Immature natural killer cell (primary cell): Measurements from ENCODE around the gene EFNB3. TPM values are rescaled to one million over a fixed set of nuclear protein-coding genes. Genes with fewer than 3 reads are reported as not detected.

Experiments used
- DNase-seq, 3 donors: peaks; one replicate each; pipeline ENCODE4 v3.0.0; 2022; ENCODE audit warnings: mixed read lengths in 1 of 3
- H3K27ac Mint-ChIP-seq, 6 donors: one replicate each; pipeline ENCODE4 v1.8.0; 2020; ENCODE audit warnings: mixed read lengths in 6 of 6, mild to moderate bottlenecking in 5 of 6, inconsistent platforms in 4 of 6, moderate library complexity in 3 of 6
- H3K27me3 Mint-ChIP-seq, 3 donors: one replicate each; pipeline ENCODE4 v1.8.0; 2020 to 2021; ENCODE audit warnings: low read depth in 3 of 3, mild to moderate bottlenecking in 3 of 3, mixed read lengths in 3 of 3, moderate library complexity in 3 of 3, inconsistent platforms in 1 of 3
- H3K36me3 Mint-ChIP-seq, 3 donors: one replicate each; pipeline ENCODE4 v1.8.0; 2020; ENCODE audit warnings: mixed read lengths in 3 of 3, inconsistent platforms in 2 of 3, mild to moderate bottlenecking in 2 of 3
- H3K4me1 Mint-ChIP-seq, 2 donors: one replicate each; pipeline ENCODE4 v1.8.0; 2020; ENCODE audit warnings: inconsistent platforms in 2 of 2, mild to moderate bottlenecking in 2 of 2, mixed read lengths in 2 of 2, moderate library complexity in 1 of 2
- H3K4me3 Mint-ChIP-seq, 5 donors: one replicate each; pipeline ENCODE4 v1.8.0; 2020; ENCODE audit warnings: mild to moderate bottlenecking in 5 of 5, mixed read lengths in 5 of 5, inconsistent platforms in 3 of 5, moderate library complexity in 3 of 5
- H3K9me3 Mint-ChIP-seq, 6 donors: one replicate each; pipeline ENCODE4 v1.8.0; 2020; ENCODE audit warnings: mild to moderate bottlenecking in 6 of 6, mixed read lengths in 6 of 6, inconsistent platforms in 4 of 6, moderate library complexity in 3 of 6
- polyA plus RNA-seq, 3 donors: library from polyadenylated mRNA; unstranded; fragments of 300-500 nt; fragmentation: Illumina TruSeq; gene quantifications; one replicate each; pipeline ENCODE4 v1.2.3, GENCODE V29; 2021

EFNB3 gene
- polyA plus RNA-seq, 3 donors from 2014 or later = not detected

GRCh38 chr17:7705269-7706255 is 560 bp downstream of the EFNB3 start:
- no peak for DNase-seq
- no peak overlapping the region for H3K27ac Mint-ChIP-seq
- H3K4me3 Mint-ChIP-seq = peak overlapping the region in 3 of 5 donors; percentile 3 to 54 (median 18)
- peaks cover 8 to 27% (median 19%) of the 10 kb centered on the region in 3 donors for H3K27me3 Mint-ChIP-seq
- peaks cover 13 to 21% (median 15%) of the 10 kb centered on the region in 3 donors for H3K36me3 Mint-ChIP-seq
- peaks cover 23 to 25% of the 10 kb centered on the region in 2 donors for H3K4me1 Mint-ChIP-seq
- no peaks in the 10 kb centered on the region for H3K9me3 Mint-ChIP-seq

GRCh38 chr17:7706631-7707354 is 1.8 kb downstream of the EFNB3 start:
- Mint-ChIP-seq H3K27ac (peak overlapping the region in 1 of 6 donors; percentile 4), H3K27me3 (peaks cover 3 to 30% (median 16%) of the 10 kb centered on the region in 3 donors), H3K36me3 (peaks cover 7 to 13% (median 10%) of the 10 kb centered on the region in 3 donors), H3K9me3 (peaks cover 0 to 2% (median 0%) of the 10 kb centered on the region in 6 donors), H3K4me1 (peaks cover 28% of the 10 kb centered on the region in 2 donors), H3K4me3 (peak overlapping the region in 2 of 5 donors; percentile 22 to 43)
- DNase-seq = no peak

DNA sequence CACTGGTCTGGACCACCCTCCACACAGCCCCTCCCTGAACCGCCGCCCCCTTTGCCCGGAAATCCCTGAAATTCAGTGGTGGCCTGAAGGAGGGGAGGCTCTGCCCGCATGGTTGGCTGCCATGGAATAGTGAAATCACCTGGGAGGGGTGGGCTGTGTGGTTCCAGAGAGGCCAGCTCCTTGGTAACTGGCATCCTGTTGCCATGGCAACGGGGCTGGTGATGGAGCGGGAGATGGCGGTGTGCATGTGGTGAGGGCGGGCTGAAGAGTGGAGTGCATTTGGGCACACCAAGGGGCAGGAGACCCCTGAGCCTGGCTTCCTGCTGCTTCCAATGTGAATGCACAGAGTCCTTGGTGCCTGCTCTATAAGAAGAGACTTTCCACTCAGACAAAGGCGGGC is 2.4 kb downstream of the EFNB3 start:
- peaks cover 0 to 2% (median 0%) of the 10 kb centered on the region in 6 donors for H3K9me3 Mint-ChIP-seq

GRCh38 chr17:7707858-7708750 is 3.1 kb downstream of the EFNB3 start:
- Mint-ChIP-seq H3K27ac (no peak overlapping the region), H3K27me3 (peaks cover 3 to 34% (median 24%) of the 10 kb centered on the region in 3 donors), H3K9me3 (peaks cover 0 to 2% (median 0%) of the 10 kb centered on the region in 6 donors), H3K4me3 (no peak overlapping the region), H3K4me1 (peaks cover 28% of the 10 kb centered on the region in 2 donors), H3K36me3 (peaks cover 3 to 5% (median 3%) of the 10 kb centered on the region in 3 donors)
- DNase-seq = no peak

More for the DNA sequence above, 2.4 kb downstream of the EFNB3 start:
- Mint-ChIP-seq H3K4me3 (no peak overlapping the region), H3K4me1 (peaks cover 28% of the 10 kb centered on the region in 2 donors), H3K36me3 (peaks cover 3 to 9% (median 3%) of the 10 kb centered on the region in 3 donors), H3K27ac (no peak overlapping the region), H3K27me3 (peaks cover 3 to 30% (median 19%) of the 10 kb centered on the region in 3 donors)
- no peak for DNase-seq

DNA sequence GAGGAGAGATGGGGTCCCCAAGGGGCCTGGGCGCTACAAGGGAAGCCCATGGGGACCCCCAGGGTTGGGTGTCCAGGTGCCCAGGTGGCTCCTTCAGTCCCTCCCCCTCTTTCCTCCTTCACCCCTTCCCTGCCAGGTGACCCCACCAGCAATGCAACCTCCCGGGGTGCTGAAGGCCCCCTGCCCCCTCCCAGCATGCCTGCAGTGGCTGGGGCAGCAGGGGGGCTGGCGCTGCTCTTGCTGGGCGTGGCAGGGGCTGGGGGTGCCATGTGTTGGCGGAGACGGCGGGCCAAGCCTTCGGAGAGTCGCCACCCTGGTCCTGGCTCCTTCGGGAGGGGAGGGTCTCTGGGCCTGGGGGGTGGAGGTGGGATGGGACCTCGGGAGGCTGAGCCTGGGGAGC is 4.0 kb downstream of the EFNB3 start:
- Mint-ChIP-seq H3K27me3 (peaks cover 5 to 34% (median 26%) of the 10 kb centered on the region in 3 donors), H3K4me3 (no peak overlapping the region), H3K27ac (no peak overlapping the region), H3K4me1 (peaks cover 23 to 25% of the 10 kb centered on the region in 2 donors), H3K9me3 (peaks cover 0 to 2% (median 0%) of the 10 kb centered on the region in 6 donors), H3K36me3 (no peaks in the 10 kb centered on the region)
- no peak for DNase-seq

GRCh38 chr17:7710301-7710700 is 5.3 kb downstream of the EFNB3 start:
- Mint-ChIP-seq H3K36me3 (no peaks in the 10 kb centered on the region), H3K9me3 (peaks cover 0 to 2% (median 0%) of the 10 kb centered on the region in 6 donors), H3K27ac (no peak overlapping the region), H3K4me3 (no peak overlapping the region), H3K27me3 (peaks cover 9 to 37% (median 24%) of the 10 kb centered on the region in 3 donors), H3K4me1 (peaks cover 15 to 18% of the 10 kb centered on the region in 2 donors)
- DNase-seq = no peak

DNA sequence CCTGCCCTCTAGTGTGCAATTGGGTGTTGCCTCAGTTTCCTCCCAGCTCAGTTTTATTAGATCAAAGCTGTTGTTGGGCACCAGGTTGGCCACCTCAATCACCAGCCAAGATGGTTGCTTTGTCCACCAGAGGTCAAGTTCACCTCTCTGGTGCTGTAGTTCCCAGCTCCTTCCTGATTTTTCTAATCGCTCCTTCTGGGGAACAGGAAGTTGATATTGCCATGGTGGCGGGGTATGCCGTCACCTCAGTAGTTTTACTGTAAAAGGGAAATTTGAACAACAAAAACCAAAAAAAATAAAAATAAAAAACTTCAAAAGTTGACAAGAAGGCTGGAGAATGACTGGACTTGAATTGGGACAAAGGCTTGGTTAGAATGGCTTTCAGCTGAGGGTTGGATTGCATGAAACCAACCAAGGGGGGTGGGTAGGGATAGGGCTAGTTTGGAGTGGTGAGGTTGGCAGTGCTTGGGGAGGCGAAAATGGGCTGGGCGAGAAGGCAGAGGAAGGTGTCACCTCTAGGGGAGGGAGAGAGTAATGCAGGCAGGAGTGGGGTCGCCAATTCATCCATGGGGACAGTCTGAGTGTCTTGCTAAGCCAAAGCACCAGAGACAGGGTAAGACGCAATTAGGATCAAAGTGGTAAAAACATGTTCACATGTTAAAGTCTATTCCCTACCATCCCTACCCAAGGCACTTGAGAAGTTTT is 6.2 kb downstream of the EFNB3 start:
- H3K36me3 Mint-ChIP-seq = no peaks in the 10 kb centered on the region
- H3K4me3 Mint-ChIP-seq = no peak overlapping the region
- H3K27me3 Mint-ChIP-seq = peaks cover 11 to 30% (median 25%) of the 10 kb centered on the region in 3 donors
- no peak overlapping the region for H3K27ac Mint-ChIP-seq
- no peak for DNase-seq
- H3K4me1 Mint-ChIP-seq = peaks cover 10 to 14% of the 10 kb centered on the region in 2 donors
- H3K9me3 Mint-ChIP-seq = peaks cover 0 to 2% (median 0%) of the 10 kb centered on the region in 6 donors

GRCh38 chr17:7712111-7712771 is 7.2 kb downstream of the EFNB3 start:
- Mint-ChIP-seq H3K4me3 (no peak overlapping the region), H3K27me3 (peaks cover 11 to 32% (median 24%) of the 10 kb centered on the region in 3 donors), H3K9me3 (peaks cover 0 to 2% (median 0%) of the 10 kb centered on the region in 6 donors), H3K27ac (no peak overlapping the region), H3K36me3 (no peaks in the 10 kb centered on the region), H3K4me1 (peaks cover 10 to 16% of the 10 kb centered on the region in 2 donors)
- no peak for DNase-seq

DNA sequence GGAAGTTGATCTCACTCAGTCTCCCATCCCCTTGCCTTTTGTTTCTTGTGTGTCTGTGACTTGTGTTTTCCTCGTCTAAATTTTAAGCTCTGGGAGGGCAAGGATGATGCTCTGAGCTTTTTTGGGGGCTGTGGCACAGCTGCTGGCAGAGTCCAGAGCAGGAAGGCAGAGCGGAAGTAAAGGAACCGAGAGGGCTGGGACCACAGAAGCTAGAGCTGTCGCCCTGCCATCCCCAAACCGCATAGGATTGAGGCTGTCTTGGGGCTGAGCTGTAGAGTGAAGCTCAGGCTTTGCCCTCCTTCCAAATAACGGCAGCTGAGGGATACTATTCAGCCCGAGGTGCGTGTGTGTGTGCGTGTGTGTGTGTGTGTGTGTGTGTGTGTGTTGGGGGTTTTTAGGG is 8.8 kb downstream of the EFNB3 start:
- H3K27me3 Mint-ChIP-seq = peaks cover 14 to 35% (median 26%) of the 10 kb centered on the region in 3 donors
- no peaks in the 10 kb centered on the region for H3K36me3 Mint-ChIP-seq
- no peak for DNase-seq
- H3K4me1 Mint-ChIP-seq = peaks cover 18% of the 10 kb centered on the region in 2 donors
- no peak overlapping the region for H3K27ac Mint-ChIP-seq
- no peak overlapping the region for H3K4me3 Mint-ChIP-seq
- H3K9me3 Mint-ChIP-seq = peaks cover 0 to 2% (median 0%) of the 10 kb centered on the region in 6 donors

DNA sequence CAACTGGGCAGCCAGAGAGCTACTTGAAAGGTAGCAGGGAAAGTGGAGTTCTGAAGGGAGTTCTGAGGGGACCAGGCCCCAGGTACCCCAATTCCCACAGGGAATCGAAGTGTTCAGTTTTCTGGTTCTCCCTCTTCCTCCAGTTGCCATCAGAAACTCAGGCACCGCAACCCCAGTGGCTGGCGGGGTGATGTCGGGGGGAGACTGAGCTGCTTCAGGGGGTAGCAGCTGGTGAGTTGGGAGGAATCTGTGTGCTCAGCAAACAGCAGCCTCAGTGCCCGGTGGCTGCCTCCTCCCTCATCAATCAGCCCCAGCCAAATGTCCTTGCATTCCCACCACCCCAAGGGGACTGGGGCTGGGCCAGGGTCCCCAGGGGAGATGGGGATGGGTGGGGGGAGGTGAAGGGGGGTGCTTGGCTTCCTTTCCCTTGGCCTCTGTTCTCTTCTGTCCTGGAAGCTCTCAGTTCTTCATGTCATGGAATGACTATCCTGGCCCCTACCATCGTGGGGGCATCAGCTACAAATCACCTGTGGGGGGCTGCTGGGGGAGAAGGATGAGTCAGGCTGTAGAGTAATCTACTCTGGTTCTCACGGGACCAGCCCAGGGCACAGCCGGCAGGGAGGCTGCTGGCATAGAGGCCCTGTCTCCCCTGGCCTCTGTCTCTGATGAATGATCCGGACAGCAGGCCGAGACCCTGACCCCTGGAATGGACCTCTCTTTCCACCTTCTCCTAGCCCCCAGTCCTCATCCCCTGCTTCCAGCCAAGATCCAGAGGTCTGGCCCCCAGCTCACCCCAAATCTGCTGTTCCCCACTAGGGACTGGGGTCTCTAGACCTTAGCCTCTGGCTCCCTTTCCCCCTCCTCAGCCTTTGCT is 10.0 kb downstream of the EFNB3 start:
- peaks cover 0 to 2% (median 0%) of the 10 kb centered on the region in 6 donors for H3K9me3 Mint-ChIP-seq
- H3K36me3 Mint-ChIP-seq = no peaks in the 10 kb centered on the region
- H3K4me3 Mint-ChIP-seq = no peak overlapping the region
- H3K27ac Mint-ChIP-seq = no peak overlapping the region
- DNase-seq = no peak
- H3K4me1 Mint-ChIP-seq = peaks cover 18% of the 10 kb centered on the region in 2 donors
- H3K27me3 Mint-ChIP-seq = peaks cover 14 to 33% (median 29%) of the 10 kb centered on the region in 3 donors
